ENCODE measurements around the gene SPHK2. TPM values are rescaled to one million over a fixed set of nuclear protein-coding genes. Genes with fewer than 3 reads are reported as not detected.

Gene SPHK2
- total RNA-seq, 2 experiments from 2014 or later = 22.3 to 22.9 TPM

GRCh38 chr19:48633148-48634035 lies 14.1 kb downstream of the SPHK2 start:
- H3K27me3 Mint-ChIP-seq = no peaks in the 10 kb centered on the region
- H3K4me1 Mint-ChIP-seq (ENCODE audit: low read depth) = peaks cover 45% of the 10 kb centered on the region
- no peaks in the 10 kb centered on the region for H3K9me3 Mint-ChIP-seq
- H3K27ac Mint-ChIP-seq = peak overlapping the region; percentile 94
- ATAC-seq = no peak
- POLR2A ChIA-PET = interaction anchor here (0.6 to 9.6 kb wide), 5 partner anchors 11 to 339 kb away, joined by 3 to 154 read pairs (median 4); partner anchors contain the start of genes CA11, FAM83E, RPL18 and SPHK2
- peak overlapping the region; percentile 77 for H3K4me3 Mint-ChIP-seq
- TF ChIP-seq CTCF (IDR thresholded peaks at IDR 0.05) = no peak
- H3K36me3 Mint-ChIP-seq (ENCODE audit: low read depth) = peaks cover 4% of the 10 kb centered on the region
- DNase-seq = no peak
- intact Hi-C loops (cut with micrococcal nuclease) = loop anchor here (10.0 kb wide), 1 partner anchor 241 kb away; the partner anchor contains the start of gene PPP1R15A
- CTCF ChIA-PET = interaction anchor here (0.7 to 1.8 kb wide), 5 partner anchors 10 to 14 kb away, joined by 3 to 11 read pairs (median 4); partner anchors contain the start of genes CA11, RPL18 and SPHK2

- no peak for TF ChIP-seq CTCF (IDR thresholded peaks at IDR 0.05)
- DNase-seq = no peak
- no peaks in the 10 kb centered on the region for H3K27me3 Mint-ChIP-seq
- H3K27ac Mint-ChIP-seq = peak overlapping the region; percentile 94
- H3K4me1 Mint-ChIP-seq (ENCODE audit: low read depth) = peaks cover 51% of the 10 kb centered on the region
- no peak for ATAC-seq
- H3K4me3 Mint-ChIP-seq = peak overlapping the region; percentile 77
- ChIA-PET POLR2A (interaction anchor here (0.8 to 9.6 kb wide), 4 partner anchors 10 to 41 kb away, joined by 3 to 154 read pairs (median 6); partner anchors contain the start of genes CA11, FAM83E, RPL18 and SPHK2), CTCF (interaction anchor here (0.7 to 1.8 kb wide), 4 partner anchors 10 to 15 kb away, joined by 3 to 11 read pairs (median 4); partner anchors contain the start of genes CA11, RPL18 and SPHK2)
- H3K9me3 Mint-ChIP-seq = no peaks in the 10 kb centered on the region
- intact Hi-C loops (cut with micrococcal nuclease) = loop anchor here (10.0 kb wide), 1 partner anchor 241 kb away; the partner anchor contains the start of gene PPP1R15A
- H3K36me3 Mint-ChIP-seq (ENCODE audit: low read depth) = peaks cover 8% of the 10 kb centered on the region
Observed at GRCh38 chr19:48634036-48634342, 14.7 kb downstream of the SPHK2 start.

- ChIA-PET CTCF (interaction anchor here (1.4 to 1.8 kb wide), 3 partner anchors 11 to 12 kb away, joined by 4 to 11 read pairs (median 4); partner anchors contain the start of gene CA11), POLR2A (interaction anchor here (0.8 to 9.6 kb wide), 4 partner anchors 10 to 42 kb away, joined by 3 to 154 read pairs (median 6); partner anchors contain the start of genes CA11, FAM83E, RPL18 and SPHK2)
- H3K36me3 Mint-ChIP-seq (ENCODE audit: low read depth) = peaks cover 8% of the 10 kb centered on the region
- no peaks in the 10 kb centered on the region for H3K27me3 Mint-ChIP-seq
- DNase-seq = peak; percentile 97
- peak overlapping the region; percentile 94 for H3K27ac Mint-ChIP-seq
- no peaks in the 10 kb centered on the region for H3K9me3 Mint-ChIP-seq
- intact Hi-C loops (cut with micrococcal nuclease) = loop anchor here (10.0 kb wide), 1 partner anchor 240 kb away; the partner anchor contains the start of gene PPP1R15A
- TF ChIP-seq CTCF (IDR thresholded peaks at IDR 0.05) = no peak
- peak; percentile 28 for ATAC-seq
- peaks cover 56% of the 10 kb centered on the region for H3K4me1 Mint-ChIP-seq (ENCODE audit: low read depth)
- H3K4me3 Mint-ChIP-seq = peak overlapping the region; percentile 77
Observed at GRCh38 chr19:48634424-48635262, 15.3 kb downstream of the SPHK2 start.

GRCh38 chr19:48635263-48635965 lies 16.1 kb downstream of the SPHK2 start:
- peak; percentile 31 for ATAC-seq
- POLR2A ChIA-PET = interaction anchor here (1.5 to 9.6 kb wide), 3 partner anchors 12 to 17 kb away, joined by 4 to 154 read pairs (median 16); partner anchors contain the start of genes FAM83E, RPL18 and SPHK2
- Mint-ChIP-seq H3K9me3 (no peaks in the 10 kb centered on the region), H3K4me1 (ENCODE audit: low read depth) (peaks cover 60% of the 10 kb centered on the region), H3K27ac (peak overlapping the region; percentile 94), H3K36me3 (ENCODE audit: low read depth) (peaks cover 8% of the 10 kb centered on the region), H3K4me3 (peak overlapping the region; percentile 88), H3K27me3 (no peaks in the 10 kb centered on the region)
- TF ChIP-seq CTCF (IDR thresholded peaks at IDR 0.05) = no peak
- CTCF ChIA-PET = no interaction called here
- peak; percentile 74 for DNase-seq
- intact Hi-C loops (cut with micrococcal nuclease) = loop anchor here (10.0 kb wide), 1 partner anchor 239 kb away; the partner anchor contains the start of gene PPP1R15A

Data from activated CD8-positive, alpha-beta T cell treated with anti-CD3 and anti-CD28 coated beads for 36 hours (primary cell).